ENCODE results near the gene FCRL4.

GRCh38 chr1:157562515-157562914, 35.4 kb downstream of the FCRL4 start:
- TF ChIP-seq CTCF (IDR thresholded peaks at IDR 0.05) (no peak), POLR2A (IDR thresholded peaks at IDR 0.05) (no peak)

All from heart left ventricle (tissue), 13 donors.